ENCODE results near the gene VAMP7. TPM values are rescaled to one million over a fixed set of nuclear protein-coding genes. Genes with fewer than 3 reads are reported as not detected.

The VAMP7 gene
- total and polyA plus RNA-seq, 9 donors = 15.9 to 42.9 (median 23.0) TPM

GRCh38 chrX:155873188-155873587, 8.0 kb upstream of the VAMP7 start:
- Histone ChIP-seq H3K4me3 (no peak overlapping the region), H3K27me3 (no peaks in the 10 kb centered on the region), H3K36me3 (no peaks in the 10 kb centered on the region), H3K4me1 (ENCODE audit: insufficient read depth) (no peaks in the 10 kb centered on the region), H3K27ac (no peak overlapping the region), H3K9me3 (no peaks in the 10 kb centered on the region)
- intact Hi-C loops (cut with DNase I) = no loop called here
- DNase-seq = no peak
- 56 to 71% (median 64%) methylated on average over 5 of the region's 5 CpGs for WGBS, 3 donors
- no peak for TF ChIP-seq EP300 (IDR thresholded peaks at IDR 0.05)
- no peak for TF ChIP-seq CTCF (IDR thresholded peaks at IDR 0.05)
- no peak for TF ChIP-seq POLR2A (IDR thresholded peaks at IDR 0.05)

GRCh38 chrX:155874571-155875244, 6.4 kb upstream of the VAMP7 start:
- 32 to 55% (median 43%) methylated on average over 31 of the region's 31 CpGs for WGBS, 3 donors
- no peak overlapping the region for H3K4me3 ChIP-seq

GRCh38 chrX:155876704-155877103, 4.4 kb upstream of the VAMP7 start:
- Histone ChIP-seq H3K4me3 (no peak overlapping the region), H3K36me3 (no peaks in the 10 kb centered on the region), H3K27me3 (no peaks in the 10 kb centered on the region), H3K4me1 (ENCODE audit: insufficient read depth) (no peaks in the 10 kb centered on the region), H3K9me3 (no peaks in the 10 kb centered on the region), H3K27ac (no peak overlapping the region)
- intact Hi-C loops (cut with DNase I) = no loop called here
- TF ChIP-seq CTCF (IDR thresholded peaks at IDR 0.05) = no peak
- no peak for TF ChIP-seq POLR2A (IDR thresholded peaks at IDR 0.05)
- TF ChIP-seq EP300 (IDR thresholded peaks at IDR 0.05) = no peak
- WGBS, 3 donors = 48 to 57% (median 53%) methylated on average over 3 of the region's 3 CpGs
- DNase-seq = no peak

More at GRCh38 chrX:155874571-155875244, 6.4 kb upstream of the VAMP7 start:
- TF ChIP-seq EP300 (IDR thresholded peaks at IDR 0.05) (no peak), POLR2A (IDR thresholded peaks at IDR 0.05) (no peak), CTCF (IDR thresholded peaks at IDR 0.05) (no peak)
- no peaks in the 10 kb centered on the region for H3K27me3 ChIP-seq
- H3K4me1 ChIP-seq (ENCODE audit: insufficient read depth) = no peaks in the 10 kb centered on the region
- no peak overlapping the region for H3K27ac ChIP-seq
- no peaks in the 10 kb centered on the region for H3K36me3 ChIP-seq
- intact Hi-C loops (cut with DNase I) = no loop called here
- no peak for DNase-seq
- no peaks in the 10 kb centered on the region for H3K9me3 ChIP-seq

- no peak for TF ChIP-seq POLR2A (IDR thresholded peaks at IDR 0.05)
- TF ChIP-seq CTCF (IDR thresholded peaks at IDR 0.05) = no peak
- TF ChIP-seq EP300 (IDR thresholded peaks at IDR 0.05) = no peak
- Histone ChIP-seq H3K27me3 (no peaks in the 10 kb centered on the region), H3K36me3 (no peaks in the 10 kb centered on the region), H3K4me1 (ENCODE audit: insufficient read depth) (peaks cover 1% of the 10 kb centered on the region), H3K27ac (no peak overlapping the region), H3K9me3 (no peaks in the 10 kb centered on the region), H3K4me3 (no peak overlapping the region)
- intact Hi-C loops (cut with DNase I) = no loop called here
- DNase-seq = no peak
- WGBS, 3 donors = 34 to 38% (median 36%) methylated on average over 1 of the region's 1 CpG
These were observed 3.9 kb upstream of the VAMP7 start for GRCh38 chrX:155877288-155877687.
